Esophagus squamous epithelium (tissue), 4 donors: ENCODE measurements around the gene DAPK2.

Source experiments
- POLR2A ChIP-seq, 4 donors: fragments of 450-650 bp; IDR thresholded peaks; one replicate each; pipeline ENCODE4 v1.6.1; 2017; ENCODE audit warnings: antibody characterized with exemption in 4 of 4, mild to moderate bottlenecking in 4 of 4, moderate library complexity in 3 of 4
- TF ChIP-seq, protein P1 (sequence below), 6 experiments: fragments of 450-650 bp in 4 of 6; fragments of 200-600 bp in 2 of 6; sonication (generic) in 2 of 6; IDR thresholded peaks; one replicate each; pipeline ENCODE4 v1.5.1; 2016 to 2019; ENCODE audit warnings: antibody characterized with exemption in 6 of 6, mild to moderate bottlenecking in 4 of 6, moderate library complexity in 4 of 6

DNA sequence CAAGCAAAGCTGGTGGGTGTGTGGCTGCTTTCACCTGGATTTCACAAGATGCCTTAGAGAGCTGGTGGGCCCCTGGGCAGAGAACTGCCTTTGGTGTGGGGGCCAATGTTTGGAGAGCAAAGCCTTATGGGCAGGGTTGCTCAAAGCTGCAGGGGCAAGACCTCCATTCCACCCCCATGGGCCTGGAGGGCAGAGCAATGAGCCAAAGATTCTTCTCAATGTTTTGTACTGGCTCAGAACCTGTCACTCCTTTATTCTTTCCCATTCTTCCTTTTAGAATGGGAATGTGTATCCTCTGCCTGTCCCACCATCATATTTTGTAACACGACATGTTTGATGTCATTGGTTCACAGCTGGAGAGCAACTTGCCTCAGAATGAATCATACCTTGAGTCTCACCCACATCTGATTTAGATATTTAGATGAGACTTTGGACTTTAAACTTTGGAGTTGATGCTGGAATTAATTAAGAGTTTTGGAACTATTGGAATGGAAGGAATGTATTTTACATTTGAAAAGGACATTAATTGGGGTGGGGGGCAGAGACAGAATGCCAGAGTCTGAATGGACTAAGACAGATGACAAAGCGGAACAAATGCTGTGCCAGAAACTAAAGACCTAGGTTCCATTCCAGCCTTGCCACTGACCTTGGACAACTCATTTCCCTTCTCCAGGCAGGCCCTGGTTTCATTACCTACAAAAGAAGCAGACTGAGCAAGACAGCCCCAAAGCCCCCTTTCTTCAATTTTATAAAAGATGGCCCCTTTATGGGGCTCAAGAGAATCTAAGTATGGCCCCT lies 72.9 kb downstream of the DAPK2 start:
- TF ChIP-seq POLR2A (IDR thresholded peaks at IDR 0.05), result no peak
- TF ChIP-seq, protein P1, sequence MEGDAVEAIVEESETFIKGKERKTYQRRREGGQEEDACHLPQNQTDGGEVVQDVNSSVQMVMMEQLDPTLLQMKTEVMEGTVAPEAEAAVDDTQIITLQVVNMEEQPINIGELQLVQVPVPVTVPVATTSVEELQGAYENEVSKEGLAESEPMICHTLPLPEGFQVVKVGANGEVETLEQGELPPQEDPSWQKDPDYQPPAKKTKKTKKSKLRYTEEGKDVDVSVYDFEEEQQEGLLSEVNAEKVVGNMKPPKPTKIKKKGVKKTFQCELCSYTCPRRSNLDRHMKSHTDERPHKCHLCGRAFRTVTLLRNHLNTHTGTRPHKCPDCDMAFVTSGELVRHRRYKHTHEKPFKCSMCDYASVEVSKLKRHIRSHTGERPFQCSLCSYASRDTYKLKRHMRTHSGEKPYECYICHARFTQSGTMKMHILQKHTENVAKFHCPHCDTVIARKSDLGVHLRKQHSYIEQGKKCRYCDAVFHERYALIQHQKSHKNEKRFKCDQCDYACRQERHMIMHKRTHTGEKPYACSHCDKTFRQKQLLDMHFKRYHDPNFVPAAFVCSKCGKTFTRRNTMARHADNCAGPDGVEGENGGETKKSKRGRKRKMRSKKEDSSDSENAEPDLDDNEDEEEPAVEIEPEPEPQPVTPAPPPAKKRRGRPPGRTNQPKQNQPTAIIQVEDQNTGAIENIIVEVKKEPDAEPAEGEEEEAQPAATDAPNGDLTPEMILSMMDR (IDR thresholded peaks at IDR 0.05), result no peak
